ENCODE data around the gene FAM200A. TPM values are rescaled to one million over a fixed set of nuclear protein-coding genes. Genes with fewer than 3 reads are reported as not detected.

The FAM200A gene
- total RNA-seq, 1 experiment from 2014 or later, result 4.7 TPM

DNA sequence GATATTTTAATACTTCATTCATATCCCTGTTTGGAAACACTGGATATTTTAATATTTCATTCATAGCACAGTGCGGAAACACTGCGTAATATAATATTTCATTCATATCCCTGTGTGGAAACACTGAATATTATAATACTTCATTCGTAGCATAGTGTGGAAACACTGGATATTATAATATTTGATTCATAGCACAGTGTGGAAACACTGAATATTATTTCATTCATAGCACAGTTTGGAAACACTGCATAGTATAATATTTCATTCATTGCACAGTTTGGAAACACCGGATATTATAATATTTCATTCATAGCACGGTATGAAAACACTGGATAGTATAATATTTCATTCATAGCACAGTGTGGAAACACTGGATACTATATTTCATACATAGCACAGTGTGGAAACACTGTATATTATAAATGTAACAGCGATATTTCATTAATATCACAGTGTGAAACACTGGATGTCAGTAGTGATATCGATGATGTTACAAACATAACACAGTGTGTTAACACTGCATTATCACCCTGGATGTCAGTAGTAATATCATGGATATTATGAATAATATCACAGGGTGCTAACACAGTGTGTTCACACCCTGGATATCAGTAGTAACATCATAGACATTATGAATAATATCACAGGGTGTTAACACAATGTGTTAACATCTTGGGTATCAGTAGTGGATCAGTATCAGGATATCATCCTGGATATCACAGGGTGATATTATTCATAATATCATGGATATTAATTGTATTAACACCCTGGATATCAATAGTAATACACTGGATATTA lies 43.2 kb upstream of the FAM200A start (continued):
- TF ChIP-seq ZBTB33 (IDR thresholded peaks at IDR 0.05; ENCODE audit: extremely low read depth, insufficient replicate concordance, low read length) (no peak), SP1 (IDR thresholded peaks at IDR 0.05; ENCODE audit: low read depth) (no peak), POLR2AphosphoS5 (IDR thresholded peaks at IDR 0.05; ENCODE audit: low read depth, low read length) (no peak), EZH2 (IDR thresholded peaks at IDR 0.05) (no peak), RAD21 (IDR thresholded peaks at IDR 0.05; ENCODE audit: low read depth) (no peak), FOSL1 (IDR thresholded peaks at IDR 0.05; ENCODE audit: low read depth) (no peak), YY1 (IDR thresholded peaks at IDR 0.05; ENCODE audit: extremely low read depth, insufficient replicate concordance, low read depth, low read length) (no peak), EZH2phosphoT487 (IDR thresholded peaks at IDR 0.05; ENCODE audit: borderline replicate concordance) (no peak), SIN3A (IDR thresholded peaks at IDR 0.05; ENCODE audit: low read depth) (no peak)
- TF ChIP-seq, protein P1, sequence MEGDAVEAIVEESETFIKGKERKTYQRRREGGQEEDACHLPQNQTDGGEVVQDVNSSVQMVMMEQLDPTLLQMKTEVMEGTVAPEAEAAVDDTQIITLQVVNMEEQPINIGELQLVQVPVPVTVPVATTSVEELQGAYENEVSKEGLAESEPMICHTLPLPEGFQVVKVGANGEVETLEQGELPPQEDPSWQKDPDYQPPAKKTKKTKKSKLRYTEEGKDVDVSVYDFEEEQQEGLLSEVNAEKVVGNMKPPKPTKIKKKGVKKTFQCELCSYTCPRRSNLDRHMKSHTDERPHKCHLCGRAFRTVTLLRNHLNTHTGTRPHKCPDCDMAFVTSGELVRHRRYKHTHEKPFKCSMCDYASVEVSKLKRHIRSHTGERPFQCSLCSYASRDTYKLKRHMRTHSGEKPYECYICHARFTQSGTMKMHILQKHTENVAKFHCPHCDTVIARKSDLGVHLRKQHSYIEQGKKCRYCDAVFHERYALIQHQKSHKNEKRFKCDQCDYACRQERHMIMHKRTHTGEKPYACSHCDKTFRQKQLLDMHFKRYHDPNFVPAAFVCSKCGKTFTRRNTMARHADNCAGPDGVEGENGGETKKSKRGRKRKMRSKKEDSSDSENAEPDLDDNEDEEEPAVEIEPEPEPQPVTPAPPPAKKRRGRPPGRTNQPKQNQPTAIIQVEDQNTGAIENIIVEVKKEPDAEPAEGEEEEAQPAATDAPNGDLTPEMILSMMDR (IDR thresholded peaks at IDR 0.05 in 2 of 3, conservative IDR thresholded peaks at IDR 0.05 in 1 of 3; ENCODE audit: borderline replicate concordance in 1 of 3, insufficient read depth in 1 of 3, low read depth in 2 of 3, low read length in 2 of 3), result no peak

Measured in HCT116 (cell line).